Epithelial cell of esophagus (primary cell): ENCODE data around the gene CLEC16A.

Experiments
- DNase-seq: peaks from one replicate; pipeline ENCODE4 v3.0.0; 2010; ENCODE audit warnings: low read depth
- H3K4me3 ChIP-seq: 2 replicates; pipeline ENCODE4 v1.5.1; 2011; ENCODE audit warnings: mild to moderate bottlenecking, low read length, control low read depth
- CTCF ChIP-seq: IDR thresholded peaks from 2 replicates; pipeline ENCODE4 v1.5.1; 2011; ENCODE audit warnings: low read depth, mild to moderate bottlenecking, low read length, control low read depth, inconsistent platforms; ENCODE audit not compliant: insufficient read depth; ENCODE audit errors: missing control alignments

The CLEC16A gene

GRCh38 chr16:11163761-11164261, 219.4 kb downstream of the CLEC16A start:
- DNase-seq = no peak
- no peak overlapping the region for H3K4me3 ChIP-seq
- TF ChIP-seq CTCF = no peak

- DNase-seq = no peak
- no peak for TF ChIP-seq CTCF
- no peak overlapping the region for H3K4me3 ChIP-seq
Measured at GRCh38 chr16:11164482-11165270, 220.3 kb downstream of the CLEC16A start.

DNA sequence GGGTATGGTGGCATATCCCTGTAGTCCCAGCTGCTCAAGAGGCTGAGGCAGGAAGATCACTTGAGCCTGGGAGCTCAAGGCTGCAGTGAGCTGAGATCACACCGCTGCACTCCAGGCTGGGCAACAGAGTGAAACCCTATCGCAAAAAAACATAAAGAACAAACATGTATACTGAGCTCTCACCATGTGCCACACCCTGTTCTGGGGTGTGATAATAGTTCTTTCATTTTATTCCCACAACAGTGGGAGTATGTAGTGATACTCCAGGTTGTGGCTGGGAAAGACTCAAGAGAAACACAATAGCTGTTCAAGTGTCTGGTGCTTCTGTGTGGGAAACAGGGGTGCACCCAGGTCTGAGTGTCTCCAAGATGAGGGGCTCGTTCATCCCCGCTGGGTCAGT, 221.0 kb downstream of the CLEC16A start:
- no peak overlapping the region for H3K4me3 ChIP-seq
- TF ChIP-seq CTCF = no peak
- DNase-seq = no peak

DNA sequence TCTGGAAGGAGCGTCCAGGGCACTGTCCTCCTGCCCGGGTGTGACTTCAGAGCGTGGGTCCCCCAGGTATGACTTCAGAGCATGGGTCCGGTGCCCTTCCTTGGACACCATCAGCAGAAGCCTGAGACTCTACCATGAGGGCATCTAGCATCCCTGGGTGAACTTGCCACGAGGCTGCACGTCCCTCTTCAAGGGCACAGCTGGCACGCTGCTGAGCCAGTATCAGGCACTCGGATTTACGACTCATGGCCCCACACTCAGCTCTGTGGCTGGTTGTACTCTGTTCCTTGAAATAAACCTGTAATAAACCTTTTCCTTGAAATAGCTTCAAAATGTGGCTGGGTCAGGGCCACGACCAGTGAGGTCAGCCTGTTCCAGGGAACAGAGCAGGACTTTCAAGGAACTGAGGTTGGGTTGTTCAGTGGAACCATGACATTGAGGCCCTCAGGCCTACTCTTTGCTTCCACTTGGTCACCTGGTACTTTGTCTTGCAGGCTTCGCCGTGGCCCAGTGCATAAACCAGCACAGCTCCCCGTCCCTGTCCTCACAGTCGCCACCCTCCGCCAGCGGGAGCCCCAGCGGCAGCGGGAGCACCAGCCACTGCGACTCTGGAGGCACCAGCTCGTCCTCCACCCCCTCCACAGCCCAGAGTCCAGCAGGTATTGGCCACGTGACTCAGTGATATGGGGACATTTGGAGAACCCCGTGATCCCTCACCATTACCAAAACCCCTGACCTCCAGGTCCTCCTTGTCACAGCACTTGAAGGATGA, 221.7 kb downstream of the CLEC16A start:
- DNase-seq = no peak
- no peak overlapping the region for H3K4me3 ChIP-seq
- no peak for TF ChIP-seq CTCF

- DNase-seq = no peak
- no peak overlapping the region for H3K4me3 ChIP-seq
- no peak for TF ChIP-seq CTCF
Measured at GRCh38 chr16:11167581-11167980, 223.2 kb downstream of the CLEC16A start.

- no peak for DNase-seq
- TF ChIP-seq CTCF = no peak
Measured at GRCh38 chr16:11168386-11169051, 224.2 kb downstream of the CLEC16A start.

More at GRCh38 chr16:11168386-11169051, 224.2 kb downstream of the CLEC16A start:
- no peak overlapping the region for H3K4me3 ChIP-seq
